Fibroblast of lung (primary cell): ENCODE results near the gene HELB.

Source experiments
- CTCF ChIP-seq, 2 donors: IDR thresholded peaks in 1 of 2; conservative IDR thresholded peaks in 1 of 2; 1 replicate in 1 of 2; 2 replicates in 1 of 2; pipeline ENCODE4 v1.5.1; 2011 to 2012; ENCODE audit warnings: low read length in 2 of 2, control low read depth in 1 of 2, inconsistent platforms in 1 of 2, low read depth in 1 of 2, mild to moderate bottlenecking in 1 of 2
- EZH2 ChIP-seq: IDR thresholded peaks from 2 replicates; pipeline ENCODE4 v1.5.1; 2012; ENCODE audit warnings: low read length, control low read depth, mild to moderate bottlenecking; ENCODE audit errors: missing control alignments

GRCh38 chr12:66354291-66354690, 52.0 kb downstream of the HELB start:
- TF ChIP-seq CTCF (conservative IDR thresholded peaks at IDR 0.05 in 1 of 2, IDR thresholded peaks at IDR 0.05 in 1 of 2; ENCODE audit: low read depth in 1 of 2, low read length in 2 of 2), result no peak
- TF ChIP-seq EZH2, result no peak
